Measurements from ENCODE around the gene LCT.
"Not testable (repeated sequence)": the region's sequence is repeated elsewhere in the genome, so short reads cannot be mapped to it uniquely, and the experiment has no call there.

LCT gene

DNA sequence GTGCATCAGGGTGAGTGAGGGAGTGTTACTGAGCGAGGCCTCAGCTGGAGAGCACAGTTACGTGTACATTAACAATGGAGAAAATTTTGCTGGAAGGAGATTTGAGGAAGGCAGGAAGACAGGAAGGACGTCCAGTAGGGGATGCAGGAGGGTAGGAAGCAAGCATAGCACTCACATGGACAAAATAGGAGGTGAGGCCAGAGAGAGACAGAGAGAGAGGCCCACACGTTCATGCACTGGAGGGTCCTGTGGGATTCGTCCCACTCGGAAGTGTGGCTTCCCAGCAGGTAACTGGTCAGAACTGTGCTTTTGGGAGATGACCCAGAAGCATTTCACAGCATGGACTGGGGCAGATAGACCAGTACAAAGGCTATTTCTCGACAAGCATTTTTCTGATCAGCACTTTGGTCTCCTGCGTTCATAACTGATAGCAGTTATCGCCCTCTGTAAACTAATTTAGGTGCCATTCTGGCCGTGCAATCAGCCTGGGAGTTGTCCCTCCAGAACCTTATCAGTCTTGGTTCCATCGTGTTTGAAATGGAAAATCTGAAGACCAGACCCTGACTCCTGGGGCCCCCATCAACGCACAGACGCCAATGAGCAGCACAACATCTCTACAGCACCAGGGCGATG, 5.7 kb downstream of the LCT start:
- DNase-seq: no peak

DNA sequence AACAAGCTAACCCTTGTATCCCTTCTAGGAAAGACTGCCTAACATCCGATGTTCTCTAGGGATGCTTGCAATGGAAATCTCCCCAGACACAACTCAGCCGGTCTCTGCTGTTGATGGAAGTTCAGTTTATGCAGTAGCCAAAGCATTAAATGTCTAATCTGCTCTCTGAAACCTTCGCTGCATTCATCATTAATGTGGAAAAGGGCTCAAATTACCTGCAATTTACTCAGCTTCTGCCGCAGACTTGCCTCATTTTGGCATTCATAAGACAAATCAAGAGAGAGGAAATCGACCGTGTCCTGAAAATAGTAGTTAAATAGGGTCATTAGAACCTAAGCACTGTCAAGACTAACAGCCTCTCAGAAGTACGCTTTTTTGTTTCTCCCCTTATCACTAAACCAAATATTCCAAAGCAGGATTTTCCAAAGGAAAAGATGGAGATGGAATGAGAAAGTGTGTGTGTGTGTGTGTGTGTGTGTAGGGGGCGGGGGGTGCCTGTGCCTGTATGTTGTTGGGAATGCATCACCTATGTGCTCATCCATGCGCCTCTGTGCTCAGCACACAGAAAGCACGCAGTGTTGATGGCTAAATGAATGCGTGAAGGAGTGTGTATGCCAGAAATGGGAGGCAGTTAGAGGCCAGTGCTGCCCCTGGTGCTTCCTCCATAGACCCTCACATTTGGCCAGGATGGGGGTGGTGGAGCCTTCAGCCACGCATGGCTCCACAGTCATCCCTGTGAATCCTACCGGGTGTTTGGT, 7.4 kb downstream of the LCT start:
- no peak for DNase-seq

DNA sequence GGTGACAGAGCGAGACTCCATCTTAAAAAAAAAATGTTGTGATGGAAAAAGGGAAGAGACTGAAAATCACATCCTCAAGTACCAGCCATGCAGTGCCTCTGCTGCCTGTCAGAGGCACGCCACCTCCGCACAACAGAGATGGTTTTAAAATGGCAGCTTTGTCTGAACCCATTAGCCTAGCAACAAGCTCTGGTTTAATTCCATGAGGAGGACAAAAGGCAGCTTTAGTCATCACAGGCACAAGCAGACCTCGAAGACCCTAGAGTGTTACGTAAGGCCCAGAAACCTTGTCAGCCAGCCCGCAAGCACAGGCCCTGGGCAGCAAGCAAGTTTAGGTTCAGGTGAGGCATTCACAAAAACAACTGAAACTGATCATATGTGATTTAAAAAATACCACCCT, 10.4 kb downstream of the LCT start:
- DNase-seq: no peak

DNA sequence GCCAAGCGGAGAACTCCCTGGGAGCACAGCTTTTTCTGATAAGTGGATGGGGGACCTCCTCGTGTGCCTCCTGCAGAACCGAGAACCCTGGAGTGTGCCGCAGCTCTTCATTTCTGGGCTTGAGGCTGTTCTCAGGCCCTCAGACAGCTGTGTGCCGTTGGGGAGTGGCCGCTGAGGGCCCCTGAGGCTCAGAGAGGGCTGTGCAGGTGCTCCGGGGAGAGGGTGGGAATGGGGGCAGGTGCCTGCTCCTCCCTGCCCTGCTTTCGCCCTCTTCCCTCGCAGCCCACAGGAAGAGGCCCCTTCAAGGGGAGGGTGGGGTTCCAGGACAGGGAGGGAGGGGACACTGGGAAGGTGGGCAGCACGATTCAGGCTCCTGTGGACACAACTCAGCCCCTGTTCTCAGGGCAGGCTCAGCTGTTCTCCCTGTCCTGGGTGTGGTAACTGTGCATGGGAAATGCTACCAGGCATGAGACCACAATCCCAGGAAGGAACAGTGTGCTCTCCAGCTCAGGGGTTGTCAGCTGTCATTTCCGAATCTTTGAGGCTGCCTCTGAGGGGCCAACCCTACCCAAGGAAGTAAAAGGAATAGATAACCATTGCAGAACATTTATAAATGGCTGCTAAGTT, 11.3 kb downstream of the LCT start:
- DNase-seq: no peak

DNA sequence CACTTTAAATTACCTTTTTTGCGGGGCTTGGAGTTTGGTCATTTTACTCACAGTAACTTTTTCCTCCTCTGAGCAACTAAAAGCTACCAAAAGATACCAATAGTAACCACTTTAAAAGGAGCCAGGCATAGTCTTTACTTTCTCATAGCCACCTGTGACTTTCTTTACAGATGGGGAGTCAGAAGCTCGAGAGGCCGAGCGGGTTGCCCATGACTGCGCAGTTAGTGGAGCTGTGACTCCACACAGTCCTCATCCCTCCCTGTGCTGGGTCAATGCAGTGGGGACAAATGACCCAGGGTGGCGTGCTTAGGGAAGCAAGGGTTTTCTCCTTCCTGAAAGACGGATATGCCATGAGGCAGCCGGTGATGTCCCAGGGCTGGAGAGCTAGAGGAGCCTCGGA, 11.9 kb downstream of the LCT start:
- no peak for DNase-seq

DNA sequence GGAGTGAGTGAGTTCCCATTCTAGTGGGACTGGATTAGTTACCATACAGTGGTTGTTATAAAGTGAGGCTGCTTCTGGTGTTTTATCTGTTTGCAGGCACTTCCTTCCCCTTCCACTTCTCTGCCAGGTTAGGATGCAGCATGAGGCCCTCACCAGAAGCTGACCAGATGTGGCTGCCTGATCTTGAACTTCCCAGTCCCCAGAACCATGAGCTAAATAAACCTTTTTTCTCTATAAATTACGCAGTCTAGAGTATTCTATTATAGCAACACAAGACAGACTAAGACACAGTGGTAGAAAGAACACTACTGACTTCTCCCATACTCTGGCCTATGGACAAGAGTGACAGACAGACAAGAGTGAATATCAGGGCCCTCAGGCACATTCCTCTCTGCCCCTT, 14.1 kb downstream of the LCT start:
- DNase-seq: no peak

DNA sequence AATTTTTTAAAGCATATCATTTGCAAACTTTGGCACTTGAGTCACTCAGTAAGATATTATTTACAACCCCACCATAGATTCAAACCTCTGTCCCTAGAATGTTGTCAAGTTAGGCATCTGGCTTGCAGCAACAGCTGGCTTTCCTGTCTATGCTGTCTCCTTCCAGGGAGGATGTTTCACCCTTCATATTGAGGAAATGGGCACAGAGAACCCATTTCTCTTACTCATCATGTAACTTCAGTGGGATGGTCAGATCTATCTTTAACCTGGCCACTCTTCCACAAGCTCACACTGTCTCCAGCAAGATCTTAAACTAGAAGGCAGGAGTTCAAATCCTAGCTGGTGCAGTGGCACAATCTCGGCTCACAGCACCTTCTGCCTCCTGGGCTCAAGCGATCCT, 15.8 kb downstream of the LCT start:
- no peak for DNase-seq

DNA sequence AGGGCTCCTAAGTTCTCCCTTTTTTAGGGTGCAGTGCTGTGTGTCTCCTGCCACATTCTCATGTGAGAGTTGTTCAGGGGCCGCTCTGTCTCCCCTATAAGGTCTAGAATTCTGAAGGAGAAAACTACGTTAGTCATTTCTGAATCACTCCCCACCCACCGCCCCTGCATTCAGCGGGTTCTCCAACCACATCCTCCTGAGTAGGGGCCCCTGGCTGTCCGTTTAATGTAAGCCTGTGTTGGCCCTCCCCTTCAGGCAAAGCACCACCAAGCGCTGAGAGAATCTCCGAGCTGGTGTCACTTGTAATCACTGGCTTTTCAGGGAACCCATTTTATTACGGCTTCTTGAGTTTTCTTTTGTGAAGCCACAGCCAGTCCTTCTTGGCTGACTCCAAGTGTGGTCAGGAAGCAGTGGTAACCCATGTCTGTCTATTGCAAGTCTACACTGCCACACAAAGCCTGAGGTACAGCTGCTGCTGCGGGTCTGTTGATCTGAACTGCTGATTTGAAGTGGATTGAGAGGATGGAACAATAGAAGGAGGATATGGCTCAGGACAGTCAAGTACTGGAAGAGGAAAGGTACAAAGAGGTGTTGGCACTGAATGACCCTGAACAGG, 16.9 kb downstream of the LCT start:
- DNase-seq: no peak

DNA sequence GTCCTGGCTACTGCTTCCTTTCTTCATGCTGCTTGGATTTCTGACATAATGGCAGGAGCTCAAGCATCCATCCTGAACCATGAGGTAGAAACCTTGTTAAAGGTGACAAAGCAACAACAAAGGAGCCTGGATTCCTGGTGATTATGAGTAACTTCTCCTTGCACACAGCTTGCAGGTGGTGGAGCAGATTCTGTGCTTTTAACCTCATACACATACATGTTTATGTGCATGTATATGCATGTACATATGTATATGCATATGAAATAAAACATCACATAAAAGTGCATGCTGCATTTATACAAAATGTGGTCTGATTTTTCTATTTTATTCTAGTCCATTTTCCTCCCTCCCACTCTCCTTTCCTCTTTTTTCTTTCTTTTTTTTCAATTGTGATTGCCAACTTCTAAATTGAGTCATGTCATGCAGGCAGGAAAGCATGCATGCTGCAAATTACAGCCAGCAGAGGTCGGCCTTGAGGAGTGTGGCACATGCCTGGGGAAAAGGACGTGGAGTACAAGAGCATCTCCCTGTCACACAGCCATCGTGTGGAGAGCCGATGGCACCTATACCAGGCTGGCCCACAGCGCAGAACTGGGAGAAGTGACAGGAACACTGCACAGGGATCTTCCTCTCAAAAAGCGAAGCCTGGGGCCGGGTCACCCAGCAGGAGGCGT, 17.9 kb downstream of the LCT start:
- no peak for DNase-seq

DNA sequence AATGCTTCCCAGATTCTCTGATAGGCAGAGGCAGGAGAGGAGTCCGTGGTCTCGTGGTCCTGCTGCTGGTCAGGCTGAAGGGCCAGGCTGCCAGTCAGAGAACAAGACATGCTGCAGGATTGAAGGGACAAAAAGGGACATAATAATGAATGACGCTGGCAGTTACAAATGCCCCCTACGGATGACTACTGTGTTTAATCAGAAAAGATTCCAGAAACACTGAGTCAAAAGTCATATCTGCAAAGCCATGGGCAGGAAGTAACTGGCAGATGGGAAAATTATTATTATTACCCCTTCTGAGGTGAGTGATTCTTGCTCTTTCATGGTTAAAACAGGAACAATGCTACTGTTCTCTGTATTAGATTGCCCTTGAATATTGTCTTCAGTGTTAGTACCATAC, 19.0 kb downstream of the LCT start:
- no peak for DNase-seq

DNA sequence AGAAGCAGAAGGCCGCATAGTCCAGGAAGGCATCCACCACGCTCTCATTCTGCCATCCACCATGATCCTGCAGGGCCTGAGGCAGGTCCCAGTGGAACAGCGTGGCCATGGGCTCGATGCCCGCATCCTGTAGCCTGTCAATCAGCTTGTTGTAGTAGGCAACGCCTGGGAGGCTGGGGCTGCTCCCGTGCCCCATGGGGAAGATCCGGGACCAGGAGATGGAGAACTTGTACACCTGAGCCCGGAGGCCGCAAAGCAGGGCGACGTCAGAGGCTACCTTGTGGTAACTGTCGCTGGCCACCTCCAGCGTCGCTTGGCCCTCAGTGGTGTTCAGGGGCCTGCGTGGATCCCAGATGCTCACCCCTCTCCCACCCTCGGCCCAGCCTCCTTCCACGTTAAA, 19.5 kb downstream of the LCT start:
- DNase-seq: no peak

DNA sequence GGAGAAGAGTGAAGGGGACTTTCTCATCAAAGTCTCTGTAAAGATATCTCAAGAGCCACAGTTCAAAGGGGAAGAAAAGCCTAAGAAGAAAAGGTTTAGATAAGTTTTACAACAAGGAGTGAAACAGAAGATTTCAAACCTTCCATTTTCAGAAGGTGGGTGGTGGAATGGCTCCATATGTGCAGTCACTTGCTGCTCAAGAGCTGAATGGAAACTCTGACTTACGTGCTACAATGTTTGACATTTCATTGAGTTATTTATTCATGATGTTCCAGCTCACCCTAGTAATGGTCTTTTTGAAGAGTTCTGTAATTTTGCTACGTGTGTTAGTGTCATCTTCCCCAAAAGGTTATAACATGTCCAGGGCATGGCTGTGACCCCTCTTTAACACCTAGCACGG, 21.7 kb downstream of the LCT start:
- DNase-seq: no peak

DNA sequence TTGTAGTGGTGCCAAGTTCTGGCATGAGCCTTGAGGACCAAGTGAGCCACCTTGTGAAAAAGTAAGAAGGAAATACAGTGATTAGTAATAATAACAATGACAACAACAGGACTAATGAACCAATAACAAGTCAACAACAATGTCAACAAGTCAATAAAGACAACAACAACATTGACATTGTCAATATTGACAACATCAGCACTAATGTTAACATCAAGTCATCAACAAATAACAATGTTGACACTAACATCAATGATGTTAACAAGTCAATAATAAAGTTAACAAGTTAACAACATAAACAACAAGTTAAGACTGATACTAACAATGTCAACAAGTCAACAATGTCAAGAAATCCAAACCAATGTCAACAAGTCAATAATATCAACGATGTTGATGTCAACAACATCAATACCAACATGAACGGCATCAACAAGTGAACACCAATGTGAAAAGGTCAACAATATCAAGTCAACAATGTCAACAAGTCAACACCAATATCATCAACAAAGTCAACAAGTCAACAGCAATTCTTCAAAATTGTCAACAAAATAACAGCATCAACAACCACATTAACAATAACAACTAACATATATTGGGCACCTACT, 24.0 kb downstream of the LCT start:
- DNase-seq: no peak

DNA sequence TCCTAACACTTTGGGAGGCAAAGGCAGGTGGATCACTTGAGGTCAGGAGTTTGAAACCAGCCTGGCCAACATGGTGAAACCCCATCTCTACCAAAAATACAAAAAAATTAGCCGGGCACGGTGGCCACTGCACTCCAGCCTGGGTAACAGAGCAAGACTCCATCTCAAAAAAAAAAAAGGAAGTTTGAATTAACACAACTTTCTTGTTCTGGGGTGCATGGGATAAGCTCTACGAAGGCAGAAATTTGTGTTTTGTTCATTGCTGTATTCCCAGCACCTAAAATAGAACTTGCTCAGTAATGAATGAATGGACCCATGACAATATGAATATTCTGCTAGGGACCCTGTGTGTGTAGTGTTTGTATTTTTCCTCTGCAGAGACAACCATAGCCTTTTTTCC, 29.1 kb downstream of the LCT start:
- not testable (repeated sequence) for DNase-seq

DNA sequence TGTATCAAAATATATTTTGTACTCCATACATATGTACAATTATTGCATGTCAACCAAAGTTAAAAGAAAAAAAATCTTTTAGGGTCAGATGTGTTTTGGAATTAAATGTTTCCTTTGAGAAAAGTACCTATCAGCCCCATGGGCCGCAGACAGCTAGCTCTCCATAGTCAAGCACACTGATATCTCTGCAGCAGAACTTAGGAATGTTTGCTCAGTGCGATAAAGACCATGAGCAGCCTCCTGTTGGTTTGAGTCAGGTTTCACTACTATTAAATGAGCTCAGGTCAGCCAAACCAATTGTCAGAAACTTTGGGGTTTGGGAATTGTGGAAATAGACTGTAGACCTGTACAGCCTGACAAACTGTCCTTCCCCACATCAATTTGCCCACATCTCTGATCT, 33.7 kb downstream of the LCT start:
- DNase-seq: no peak

DNA sequence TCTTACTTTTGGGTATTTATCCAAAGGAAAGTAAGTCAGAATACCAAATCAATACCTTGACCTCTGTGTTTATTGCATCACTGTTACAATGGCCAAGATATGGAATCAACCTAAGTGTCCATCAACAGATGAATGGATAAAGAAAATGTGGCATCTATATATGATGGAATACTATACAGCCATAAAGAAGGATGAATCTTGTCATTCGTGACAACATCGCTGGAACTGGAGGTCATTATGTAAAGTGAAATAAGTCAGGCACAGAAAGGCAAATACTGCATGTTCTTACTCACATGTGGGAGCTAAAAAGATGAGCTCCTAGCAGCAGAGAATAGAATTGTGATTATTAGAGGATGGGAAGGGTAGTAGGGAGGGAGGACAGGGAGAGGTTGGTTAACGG, 34.6 kb downstream of the LCT start:
- DNase-seq: no peak

DNA sequence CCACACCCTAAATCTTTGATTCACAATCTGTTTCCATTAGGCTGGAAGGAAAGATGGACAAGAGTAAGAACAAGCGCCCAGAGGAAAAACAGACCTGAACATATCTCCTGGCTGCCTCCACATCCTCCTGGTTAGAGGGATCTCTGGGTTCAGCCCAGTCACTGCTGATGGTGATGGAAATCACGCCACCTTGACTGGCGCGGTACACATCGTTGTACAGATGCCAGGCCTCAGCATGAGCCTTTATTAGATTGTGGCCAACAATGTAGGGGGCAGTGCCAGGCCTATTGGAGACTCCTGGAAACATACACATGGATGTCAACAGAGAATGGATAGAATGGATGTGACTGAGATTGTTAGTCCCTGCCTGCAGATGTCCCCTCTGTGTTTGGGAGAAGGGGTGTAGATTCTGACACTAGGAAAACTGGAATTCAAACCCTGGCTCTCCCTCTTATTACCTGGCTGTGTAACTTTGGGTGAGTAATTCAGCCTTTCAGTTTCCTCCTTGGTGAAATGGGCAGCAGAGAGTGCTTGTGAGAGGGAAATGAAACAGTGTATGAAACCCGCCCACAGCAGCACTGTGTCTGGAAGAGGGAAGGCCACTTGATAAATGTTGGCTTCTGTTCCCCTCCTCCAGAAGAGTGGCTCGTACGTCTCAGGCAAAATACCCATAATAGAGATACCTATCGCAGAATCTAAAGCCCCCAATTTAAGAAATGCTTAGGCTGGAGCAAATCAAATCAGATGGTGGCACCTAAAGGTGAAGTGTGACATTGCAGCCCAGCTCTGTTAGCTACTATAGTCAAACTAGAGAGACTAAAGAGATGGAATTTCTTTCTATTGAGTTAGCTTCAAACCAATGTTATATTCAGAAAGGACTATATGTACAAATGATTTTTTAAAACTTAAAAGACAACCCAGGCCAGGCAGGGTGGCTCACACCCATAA, 36.2 kb downstream of the LCT start:
- no peak for DNase-seq

DNA sequence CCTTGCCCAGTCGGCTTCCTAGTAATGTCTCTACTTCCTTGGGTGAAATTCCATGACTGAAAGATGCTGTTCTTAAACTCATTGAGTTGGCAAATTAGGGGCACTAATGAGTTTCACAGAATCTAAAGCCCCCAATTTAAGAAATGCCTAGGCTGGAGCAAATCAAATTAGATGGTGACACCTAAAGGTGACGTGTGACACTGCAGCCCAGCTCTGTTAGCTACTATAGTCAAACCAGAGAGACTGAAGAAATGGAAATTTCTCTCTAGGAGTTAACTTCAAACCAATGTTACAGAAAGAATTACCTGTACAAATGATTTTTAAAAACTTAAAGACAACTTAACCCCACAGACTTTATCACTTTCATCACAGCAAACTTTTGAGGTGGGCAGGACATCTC, 37.2 kb downstream of the LCT start:
- DNase-seq: no peak

DNA sequence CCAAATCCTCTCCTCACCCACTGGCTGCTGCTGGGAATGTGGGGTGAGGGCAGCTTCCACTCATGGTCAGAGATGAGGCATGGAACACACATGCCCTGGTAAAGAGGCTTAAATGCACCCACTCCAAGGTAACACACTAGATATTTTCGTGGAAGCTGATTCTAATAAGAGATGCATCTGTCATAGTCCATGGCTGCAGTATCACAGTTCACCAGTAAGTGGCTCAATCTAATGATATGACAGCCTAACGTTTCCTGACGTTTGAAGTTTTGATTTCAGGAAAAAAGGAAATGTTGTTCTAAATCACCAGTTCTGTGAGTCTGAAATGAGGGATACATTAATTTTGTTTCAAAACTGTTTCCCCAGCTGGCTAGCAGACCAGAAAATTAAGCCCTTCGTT, 38.2 kb downstream of the LCT start:
- peak in 1 of 2 experiments; percentile 13 for DNase-seq

DNA sequence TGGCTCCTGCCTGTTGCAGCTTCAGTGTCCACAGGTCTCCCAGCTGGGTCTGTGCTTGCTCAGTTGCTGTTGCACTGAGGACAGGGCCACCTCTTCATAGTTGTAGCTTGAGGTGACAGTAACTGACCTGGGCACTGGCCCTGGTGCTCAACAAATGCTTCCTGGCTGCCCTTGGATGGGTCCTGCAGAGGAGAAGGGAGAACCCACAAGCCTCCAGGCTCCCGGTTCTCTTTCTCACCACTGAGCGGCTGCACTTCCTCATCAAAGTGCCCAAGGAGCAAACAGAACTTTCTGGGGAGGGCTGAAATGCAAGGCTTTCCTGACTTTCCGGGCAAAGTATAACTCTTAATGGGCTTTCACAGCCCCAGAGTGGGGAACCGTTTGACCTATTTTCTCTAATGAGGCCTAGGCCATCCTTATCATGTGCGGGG, 38.7 kb downstream of the LCT start:
- DNase-seq: no peak

DNA sequence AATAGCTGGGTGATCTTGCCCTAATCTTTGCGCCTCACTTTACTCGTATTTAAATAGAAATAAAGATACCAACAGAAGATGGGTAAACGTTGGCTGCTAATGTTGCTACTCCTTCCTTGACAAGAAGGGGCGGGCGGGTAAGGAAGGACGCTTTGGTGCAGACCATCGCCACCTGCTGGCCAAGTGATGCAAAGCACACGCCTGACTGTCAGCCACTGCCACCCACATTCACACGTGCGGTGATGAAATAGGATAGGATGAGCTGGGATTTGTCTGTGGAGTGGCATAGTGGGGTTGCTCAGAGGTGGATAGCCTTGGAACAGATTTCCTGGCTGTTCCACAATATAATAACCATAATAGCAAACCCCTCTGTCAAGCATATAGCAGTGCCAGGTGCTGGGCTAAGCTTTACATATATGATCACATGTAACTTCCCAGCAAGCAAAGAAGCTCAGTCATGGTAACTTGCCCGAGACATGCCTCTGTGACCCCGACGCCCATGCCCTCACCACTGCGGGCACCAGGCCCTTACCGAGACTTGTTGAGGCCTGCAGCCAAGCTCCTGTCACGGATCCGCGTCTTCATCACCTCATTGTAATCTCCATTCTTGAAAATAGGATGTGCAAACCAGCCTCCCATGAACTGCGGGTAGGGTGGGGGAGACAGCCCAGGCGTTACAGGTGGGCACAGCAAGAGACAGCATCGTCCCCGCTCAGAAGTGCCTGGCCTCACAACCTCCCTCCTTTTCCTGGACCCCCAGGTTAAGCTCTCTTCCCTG, 39.3 kb downstream of the LCT start:
- peak; percentile 2 to 79 for DNase-seq

All from NCI-H446 (cell line).